Measurements from ENCODE around the gene STK32C.

The STK32C gene

GRCh38 chr10:132178046-132178445 is 129.7 kb downstream of the STK32C start:
- DNase-seq = no peak

- DNase-seq = no peak
Measured at GRCh38 chr10:132176623-132177500, 130.9 kb downstream of the STK32C start.

- peak; percentile 63 for DNase-seq
Measured at GRCh38 chr10:132175907-132176581, 131.7 kb downstream of the STK32C start.

- DNase-seq = no peak
Measured at GRCh38 chr10:132175408-132175807, 132.3 kb downstream of the STK32C start.

GRCh38 chr10:132174237-132174636 is 133.5 kb downstream of the STK32C start:
- DNase-seq = no peak

- DNase-seq = no peak
Measured at GRCh38 chr10:132173185-132173584, 134.6 kb downstream of the STK32C start.

GRCh38 chr10:132172091-132173066 is 135.4 kb downstream of the STK32C start:
- no peak for DNase-seq

GRCh38 chr10:132170561-132171361 is 137.0 kb downstream of the STK32C start:
- DNase-seq = no peak

- no peak for DNase-seq
Measured at GRCh38 chr10:132169766-132170560, 137.8 kb downstream of the STK32C start.

- DNase-seq = no peak
Measured at GRCh38 chr10:132169031-132169765, 138.6 kb downstream of the STK32C start.

GRCh38 chr10:132168571-132169030 is 139.1 kb downstream of the STK32C start:
- no peak for DNase-seq

GRCh38 chr10:132167976-132168375 is 139.8 kb downstream of the STK32C start:
- DNase-seq = no peak

- no peak for DNase-seq
Measured at GRCh38 chr10:132167041-132167674, 140.6 kb downstream of the STK32C start.

- no peak for DNase-seq
Measured at GRCh38 chr10:132166216-132166950, 141.4 kb downstream of the STK32C start.

- no peak for DNase-seq
Measured at GRCh38 chr10:132165416-132165980, 142.3 kb downstream of the STK32C start.

- no peak for DNase-seq
Measured at GRCh38 chr10:132164761-132165278, 142.9 kb downstream of the STK32C start.

- DNase-seq = no peak
Measured at GRCh38 chr10:132163826-132164515, 143.8 kb downstream of the STK32C start.

GRCh38 chr10:132163278-132163765 is 144.4 kb downstream of the STK32C start:
- DNase-seq = peak; percentile 67
